HG03196 (cell line): ENCODE data around the gene RABGAP1L.
"Not testable (repeated sequence)": the region's sequence is repeated elsewhere in the genome, so short reads cannot be mapped to it uniquely, and the experiment has no call there.

Experiments
- ATAC-seq: cut with Tn5 transposase; IDR thresholded peaks from one replicate; pipeline ENCODE4 v1.9.1; 2021; ENCODE audit not compliant: unreplicated experiment

The RABGAP1L gene

DNA sequence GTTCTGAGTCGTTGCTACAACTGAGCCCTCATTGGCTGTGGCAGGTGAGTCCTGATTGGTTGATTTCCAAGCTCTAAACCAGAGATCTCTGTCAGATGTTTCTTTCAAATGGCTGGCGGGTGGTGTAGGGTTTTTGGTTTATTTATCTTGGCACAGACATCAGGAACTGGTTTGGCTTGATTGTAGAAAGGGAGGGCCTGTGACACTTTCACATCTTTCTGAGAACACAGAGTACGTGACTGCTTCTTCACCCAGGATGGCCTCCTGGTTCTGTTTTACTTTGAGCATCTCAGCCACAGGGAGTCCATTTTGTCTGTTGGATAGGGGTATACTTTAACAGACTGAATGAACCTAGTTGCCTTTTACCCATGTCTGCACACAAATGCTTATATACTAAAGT is 199.0 kb downstream of the RABGAP1L start:
- ATAC-seq, result no peak

DNA sequence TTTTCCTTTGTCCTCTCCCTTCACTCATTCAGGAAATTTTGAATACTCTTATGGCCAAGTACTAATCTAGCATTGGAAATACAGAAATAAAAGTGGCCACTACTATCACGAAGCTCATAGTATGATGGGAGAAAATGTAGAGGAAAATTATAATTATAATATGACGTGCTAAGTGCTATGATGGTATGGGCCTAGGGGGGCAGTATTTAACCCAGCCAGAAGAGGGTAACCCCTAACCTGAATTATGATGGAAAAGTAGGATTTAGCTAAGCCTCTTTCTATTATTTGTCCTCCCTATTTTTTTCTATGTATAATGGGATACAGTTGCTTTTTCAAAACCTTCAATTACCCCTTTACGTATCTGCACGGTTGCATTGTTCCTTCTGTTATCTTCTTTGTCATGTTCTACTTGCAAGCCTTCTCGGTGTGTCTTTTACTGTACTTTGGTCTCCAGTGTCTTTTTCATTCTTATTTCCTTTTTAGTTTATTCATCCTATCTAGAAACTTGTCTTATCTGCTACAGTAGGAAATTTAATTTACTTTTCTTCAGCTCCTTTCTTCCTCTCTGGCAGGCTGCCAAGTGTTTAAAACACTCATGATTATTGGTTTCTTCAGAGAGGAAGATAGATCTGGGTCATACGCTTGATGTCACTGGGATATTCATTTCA is 199.6 kb downstream of the RABGAP1L start:
- no peak for ATAC-seq

DNA sequence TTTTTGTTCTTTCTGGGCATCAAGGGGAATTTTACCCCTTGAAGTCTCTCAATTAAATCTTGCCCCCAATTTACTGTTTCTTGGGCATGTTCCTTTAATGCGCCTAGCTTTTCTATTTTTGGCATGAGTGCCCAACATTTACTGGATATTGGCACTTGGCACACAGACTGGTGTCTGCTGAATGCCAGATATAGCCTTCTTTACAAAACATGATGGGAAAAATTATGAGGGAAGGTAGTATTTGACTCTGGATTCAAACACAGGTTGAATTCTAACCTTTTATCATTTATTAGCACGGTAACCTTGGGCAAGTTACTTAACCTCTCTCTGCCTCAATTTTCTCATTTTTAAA is 200.1 kb downstream of the RABGAP1L start:
- ATAC-seq, result no peak

DNA sequence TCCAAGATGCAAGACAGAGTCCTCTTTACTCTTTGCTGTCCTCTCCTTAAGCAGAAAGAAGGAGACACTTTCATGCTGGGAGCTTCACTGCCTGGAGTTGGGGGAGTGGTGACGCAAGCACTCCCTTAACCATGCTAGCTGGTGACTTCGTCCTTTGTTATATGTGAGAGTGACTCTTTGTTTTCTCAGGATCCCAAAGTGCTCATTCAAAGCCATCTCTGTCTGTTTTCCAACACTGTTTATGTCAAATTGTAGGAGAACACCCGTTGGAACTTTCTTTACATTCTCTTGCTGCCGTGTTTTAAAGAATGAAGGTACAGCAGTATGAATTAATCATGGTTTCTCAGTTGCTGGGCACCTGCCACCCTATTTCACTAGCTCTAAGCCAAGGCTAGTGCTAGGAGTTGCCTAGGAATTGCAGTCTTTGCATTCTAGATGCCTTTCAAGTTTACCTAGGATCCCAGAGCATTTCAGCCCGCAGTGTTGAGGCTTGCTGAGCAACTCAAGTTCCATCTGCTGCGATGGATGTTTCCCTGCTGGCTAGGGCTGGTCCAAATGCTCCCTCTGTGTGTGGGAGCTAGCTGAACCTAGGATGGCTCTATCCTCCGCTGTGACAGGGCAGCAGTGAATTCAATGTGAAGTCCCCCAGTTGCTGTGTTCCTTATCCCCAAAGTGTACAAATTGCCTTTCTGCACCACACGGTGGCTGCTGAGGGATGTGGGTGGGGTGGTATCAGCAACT is 205.8 kb downstream of the RABGAP1L start:
- ATAC-seq, result no peak

DNA sequence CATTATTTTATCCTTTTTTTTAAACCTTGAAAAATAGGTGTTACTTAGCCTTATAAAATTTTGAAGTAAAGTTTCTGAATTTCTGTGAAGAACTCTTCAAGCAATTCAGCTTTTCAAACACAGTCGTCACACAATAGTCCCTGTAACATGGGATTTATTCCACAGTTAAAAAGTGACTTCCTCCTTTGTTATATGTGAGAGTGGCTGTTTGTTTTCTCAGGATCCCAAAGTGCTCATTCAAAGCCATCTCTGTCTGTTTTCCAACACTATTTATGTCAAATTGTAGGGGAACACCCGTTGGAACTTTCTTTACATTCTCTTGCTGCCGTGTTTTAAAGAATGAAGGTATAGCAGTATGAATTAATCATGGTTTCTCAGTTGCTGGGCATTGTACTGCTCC is 207.6 kb downstream of the RABGAP1L start:
- ATAC-seq, result no peak

DNA sequence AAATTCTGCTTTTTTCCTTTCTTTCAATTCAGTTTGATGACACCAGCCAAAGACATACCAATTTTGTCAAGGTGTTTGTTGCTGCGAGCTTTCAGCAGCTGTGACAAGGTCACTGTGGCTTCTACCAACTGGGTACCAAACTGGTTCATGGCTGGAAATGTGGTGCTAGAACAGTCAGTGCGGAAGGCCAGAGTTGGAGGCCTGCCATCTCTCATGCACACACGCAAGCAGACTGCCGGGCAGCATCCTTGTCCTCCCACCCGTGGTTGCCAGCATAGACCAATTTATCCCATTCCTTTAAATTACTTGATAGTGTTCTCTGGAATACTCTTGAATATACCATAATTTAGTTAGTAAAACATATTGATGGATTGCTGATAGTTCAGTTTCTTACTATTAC is 208.6 kb downstream of the RABGAP1L start:
- ATAC-seq, result no peak

DNA sequence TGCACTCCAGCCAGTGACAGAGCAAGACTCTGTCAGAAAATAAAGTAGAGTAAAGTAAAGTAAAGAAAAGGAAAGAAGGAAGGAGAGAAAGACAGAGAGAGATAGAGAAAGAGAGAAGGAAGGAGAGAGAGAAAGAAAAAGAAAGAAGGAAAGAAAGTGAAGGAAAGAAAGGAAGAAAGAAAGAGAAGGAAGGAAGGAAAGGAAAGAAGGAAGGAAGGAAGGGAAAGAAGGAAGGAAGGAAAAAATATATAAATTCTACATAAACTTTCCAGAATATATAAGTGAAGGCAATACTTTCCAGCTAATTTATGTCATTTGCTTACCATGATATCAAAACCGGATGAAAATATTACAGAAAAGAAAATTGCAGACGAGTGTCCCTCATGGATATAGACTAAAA is 216.7 kb downstream of the RABGAP1L start:
- ATAC-seq, result no peak

DNA sequence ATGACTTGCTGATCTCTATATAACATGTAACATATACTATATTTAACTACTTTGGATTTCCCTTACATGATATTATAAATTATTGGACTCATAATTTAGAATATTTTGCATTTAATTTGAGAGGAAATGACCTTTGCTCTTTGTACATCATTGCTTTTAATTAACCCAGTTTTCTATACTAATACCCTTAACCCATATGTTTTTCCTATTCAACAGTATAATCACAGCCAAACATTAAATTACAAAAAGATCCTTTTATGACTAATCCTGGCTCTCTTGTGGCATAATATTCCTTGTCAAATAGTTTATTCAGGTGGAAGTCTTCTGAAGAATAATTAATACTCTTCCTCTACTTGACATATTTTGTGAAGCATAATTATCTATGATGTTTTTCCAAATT is 232.4 kb downstream of the RABGAP1L start:
- no peak for ATAC-seq

DNA sequence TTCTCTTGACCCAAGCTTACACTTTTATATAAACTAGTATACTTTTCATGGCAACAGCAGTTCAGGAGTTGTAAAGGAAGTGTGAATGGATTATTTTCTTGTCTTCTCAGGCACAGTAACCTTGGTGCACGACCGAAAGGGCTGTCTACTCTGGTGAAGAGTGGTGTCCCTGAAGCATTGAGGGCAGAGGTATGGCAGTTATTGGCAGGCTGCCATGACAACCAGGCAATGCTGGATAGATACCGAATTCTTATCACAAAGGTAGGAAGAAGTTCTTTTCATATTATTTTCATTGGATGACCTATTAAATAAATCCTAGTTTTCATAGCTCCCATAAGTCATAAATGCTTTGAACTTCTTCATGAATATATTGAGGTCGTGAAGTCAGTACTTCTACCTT is 234.6 kb downstream of the RABGAP1L start:
- no peak for ATAC-seq

DNA sequence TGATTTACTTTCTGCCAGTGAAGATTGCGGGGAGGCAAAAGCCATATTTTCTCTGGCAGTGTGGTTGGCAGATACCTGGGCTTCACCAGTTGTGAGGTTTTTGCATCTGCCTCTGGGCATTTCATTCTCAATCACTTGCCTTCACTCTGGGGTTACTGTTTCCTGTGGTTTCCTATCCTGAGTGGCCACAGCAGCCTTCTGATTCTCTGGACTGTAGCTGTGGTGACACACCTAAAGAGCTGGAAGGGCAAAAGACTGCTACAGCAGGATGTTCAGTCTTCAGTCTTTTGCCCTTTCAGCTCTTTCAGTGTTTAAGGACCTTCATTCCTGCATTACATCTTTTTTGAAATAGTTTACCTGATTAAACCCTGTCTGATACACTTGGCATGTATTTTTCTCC is 237.9 kb downstream of the RABGAP1L start:
- no peak for ATAC-seq

DNA sequence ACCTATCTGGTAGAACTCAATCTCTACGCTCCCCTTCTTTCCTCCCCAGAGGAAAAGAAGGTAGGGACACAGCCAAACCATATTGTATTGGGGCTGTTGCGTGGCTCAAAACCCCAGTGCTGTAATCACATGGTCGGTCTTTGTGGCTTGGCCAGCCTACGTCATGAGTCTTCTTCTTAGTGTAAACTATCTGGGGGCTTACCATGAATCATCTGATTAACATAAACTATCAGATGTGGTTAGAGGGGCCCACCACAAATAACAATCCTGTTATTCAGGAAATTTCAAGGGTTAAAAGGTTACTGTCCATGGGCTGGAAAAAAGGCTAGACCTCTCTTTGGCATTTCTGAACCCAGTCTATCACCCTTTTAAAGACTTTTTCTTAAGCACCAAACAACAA is 238.9 kb downstream of the RABGAP1L start:
- no peak for ATAC-seq

DNA sequence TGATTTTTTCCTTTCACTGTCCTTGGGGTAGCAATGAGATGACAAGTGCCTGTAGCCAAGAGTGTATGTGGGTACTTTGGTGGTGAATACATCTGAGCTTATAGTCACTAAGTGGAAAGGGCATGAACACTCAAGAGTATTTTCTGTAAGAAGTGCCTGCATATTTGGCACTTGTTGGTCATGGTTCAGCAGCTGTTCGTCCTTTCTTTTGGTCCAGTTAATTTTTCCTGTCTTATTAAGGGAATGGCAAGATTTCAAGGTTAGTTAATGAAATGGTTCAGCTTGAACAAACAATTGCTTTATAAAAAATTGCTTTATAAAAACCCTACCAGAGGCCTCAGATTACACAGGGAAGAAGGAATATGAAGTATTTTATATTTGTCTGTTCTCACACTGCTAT is 239.9 kb downstream of the RABGAP1L start:
- ATAC-seq, result no peak

DNA sequence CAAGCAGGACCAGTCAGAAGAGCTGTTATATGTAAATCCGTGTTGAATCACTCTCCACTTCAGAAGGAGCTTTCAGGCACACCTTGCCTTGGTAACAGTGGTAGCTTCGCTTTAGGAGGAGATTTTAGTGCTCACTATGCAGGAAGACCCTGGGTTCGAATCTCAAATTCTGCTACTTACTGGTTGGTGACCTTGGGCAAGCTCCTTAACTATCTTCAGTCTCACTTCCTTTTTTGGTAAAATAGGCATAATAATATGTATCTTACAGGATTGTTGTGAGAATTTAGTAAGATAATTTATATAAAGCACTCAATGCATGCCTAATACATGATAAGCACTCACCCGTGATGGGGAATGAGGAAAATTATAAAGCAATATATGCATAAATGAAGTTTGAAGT is 241.8 kb downstream of the RABGAP1L start:
- no peak for ATAC-seq

DNA sequence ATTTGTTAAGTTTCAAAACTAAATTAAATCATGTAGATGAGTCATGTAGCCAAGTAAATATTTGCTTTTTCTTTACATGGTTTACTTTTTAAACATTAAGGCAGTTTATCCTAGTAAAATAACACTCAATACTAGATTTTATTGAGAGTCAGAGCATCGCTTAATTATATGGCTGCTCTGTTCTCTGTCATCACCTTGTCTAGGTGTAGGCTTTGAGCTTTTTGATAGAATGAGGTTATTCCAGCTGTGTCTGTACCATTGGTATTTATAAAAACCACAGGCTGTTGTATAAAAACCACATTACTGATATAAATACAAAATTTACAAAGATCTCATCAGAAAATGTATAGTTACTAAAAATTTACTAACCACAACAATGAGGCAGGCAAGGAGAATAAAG is 245.9 kb downstream of the RABGAP1L start:
- ATAC-seq, result no peak

DNA sequence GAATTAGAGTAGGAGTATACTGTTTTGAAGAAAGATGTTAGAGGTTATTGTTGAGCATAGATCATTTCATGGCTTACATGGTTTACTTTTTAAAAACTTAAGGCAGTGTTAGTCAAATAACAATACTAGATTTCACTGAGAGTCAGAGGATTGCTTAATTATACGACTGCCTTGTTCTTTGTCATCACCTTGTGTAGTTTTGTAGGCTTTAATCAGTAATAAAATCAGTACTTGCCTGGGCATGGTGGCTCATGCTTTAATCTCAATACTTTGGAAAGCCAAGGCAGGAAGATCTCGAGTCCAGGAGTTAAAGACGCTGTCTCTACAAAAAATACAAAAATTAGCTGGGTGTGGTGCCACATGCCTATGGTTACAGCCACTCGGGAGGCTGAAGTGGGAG is 247.1 kb downstream of the RABGAP1L start:
- ATAC-seq, result no peak

DNA sequence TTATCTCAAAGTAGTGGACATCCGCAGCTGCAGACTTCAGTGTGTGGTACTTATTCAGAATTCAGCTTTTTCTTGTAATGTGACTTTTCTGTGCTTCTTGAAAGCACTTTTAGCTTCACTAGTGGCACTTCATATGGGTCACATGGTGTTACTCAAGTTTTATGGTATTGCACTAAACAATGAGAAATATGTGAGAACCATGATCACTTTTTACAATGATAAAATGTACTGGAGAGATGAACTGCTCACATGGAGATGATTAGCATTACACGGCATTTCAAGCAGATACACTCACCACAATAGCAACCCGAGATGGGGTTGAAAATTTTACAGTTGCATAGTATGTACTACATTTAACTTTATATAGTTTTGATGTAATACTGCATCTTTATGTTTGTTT is 248.3 kb downstream of the RABGAP1L start:
- no peak for ATAC-seq

DNA sequence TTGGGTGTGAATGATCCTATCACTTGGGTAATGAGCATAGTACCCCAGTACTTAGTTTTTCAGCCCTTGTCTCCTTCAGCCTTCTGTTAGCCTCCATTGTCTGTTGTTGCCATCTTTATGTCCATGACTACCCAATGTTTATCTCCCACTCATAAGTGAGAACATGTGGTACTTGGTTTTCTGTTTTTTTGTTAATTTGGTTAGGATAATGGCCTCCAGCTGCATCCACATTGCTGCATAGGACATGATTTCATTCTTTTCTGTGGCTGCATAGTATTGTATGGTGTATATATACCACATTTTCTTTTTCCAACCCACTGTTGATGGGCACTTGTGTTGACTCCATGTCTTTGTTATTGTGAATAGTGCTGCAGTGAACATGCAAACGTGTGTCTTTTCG is 248.8 kb downstream of the RABGAP1L start:
- no peak for ATAC-seq

DNA sequence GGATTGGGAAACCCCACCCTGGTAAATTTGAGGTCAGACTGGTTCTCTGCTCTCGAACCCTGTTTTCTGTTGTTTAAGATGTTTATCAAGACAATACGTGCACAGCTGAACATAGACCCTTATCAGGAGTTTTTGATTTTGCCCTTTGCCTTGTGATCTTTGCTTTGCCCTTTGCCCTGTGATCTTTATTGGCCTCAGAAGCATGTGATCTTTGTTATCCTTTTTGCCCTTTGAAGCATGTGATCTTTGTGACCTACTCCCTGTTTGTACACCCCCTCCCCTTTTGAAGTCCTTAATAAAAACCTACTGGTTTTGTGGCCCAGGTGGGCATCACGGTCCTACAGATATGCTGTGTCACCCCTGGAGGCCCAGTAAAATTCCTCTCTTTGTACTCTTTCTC is 250.5 kb downstream of the RABGAP1L start:
- not testable (repeated sequence) for ATAC-seq

DNA sequence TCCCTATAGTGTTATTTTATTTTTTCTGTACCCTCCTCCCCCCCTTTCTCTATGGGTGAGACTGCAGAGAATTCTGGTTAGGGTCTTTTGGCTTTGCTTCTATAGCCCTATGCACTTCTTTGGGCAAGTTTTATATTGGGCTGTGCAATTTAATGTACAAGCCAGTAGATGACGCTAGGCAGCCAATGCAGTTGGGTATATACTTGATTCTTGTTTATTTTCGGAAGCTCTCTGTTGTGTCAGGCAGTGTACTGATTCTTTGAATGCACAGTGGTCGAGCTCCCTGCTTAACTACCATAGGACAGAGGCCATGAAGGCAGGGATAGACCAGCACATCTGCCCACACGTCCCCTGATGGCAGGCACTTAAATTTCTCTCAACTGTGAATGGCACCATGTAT is 254.3 kb downstream of the RABGAP1L start:
- no peak for ATAC-seq

DNA sequence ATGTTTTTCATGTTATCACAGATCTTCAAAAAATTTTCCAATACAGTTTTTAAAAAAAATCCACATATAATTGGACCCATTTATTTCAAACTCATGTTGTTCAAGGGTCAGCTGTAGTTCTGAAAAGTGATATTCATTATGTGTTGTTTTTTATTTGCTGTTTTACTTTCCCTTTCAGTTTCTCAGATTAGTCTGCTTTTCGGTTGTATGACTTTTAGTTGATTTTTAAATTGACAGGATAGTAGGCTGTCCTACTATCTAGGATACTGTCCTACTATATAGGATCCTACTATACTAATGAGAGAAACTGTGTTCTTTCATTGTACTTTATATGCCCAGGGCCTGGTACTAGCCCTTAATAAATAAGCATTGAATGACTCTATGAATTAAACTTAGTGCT is 254.9 kb downstream of the RABGAP1L start:
- no peak for ATAC-seq

DNA sequence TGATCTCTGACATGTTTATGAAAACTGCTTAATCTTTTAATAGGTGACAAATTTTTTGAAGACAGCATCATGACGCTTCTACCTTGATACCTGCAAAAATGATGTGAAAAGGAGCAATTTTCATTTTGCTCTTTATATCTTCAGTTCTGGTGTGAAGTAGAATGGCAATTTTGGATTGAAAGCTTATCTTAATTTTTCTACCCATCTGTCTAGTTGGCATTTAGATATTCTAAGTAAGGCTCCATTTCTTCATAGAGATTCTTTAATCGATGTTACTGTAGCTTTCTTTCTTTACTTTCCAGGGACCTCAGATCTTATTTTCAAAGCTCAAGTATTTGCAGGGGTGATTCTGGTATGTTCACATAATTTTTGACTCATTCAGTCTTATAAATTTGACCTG is 256.2 kb downstream of the RABGAP1L start:
- ATAC-seq, result no peak

DNA sequence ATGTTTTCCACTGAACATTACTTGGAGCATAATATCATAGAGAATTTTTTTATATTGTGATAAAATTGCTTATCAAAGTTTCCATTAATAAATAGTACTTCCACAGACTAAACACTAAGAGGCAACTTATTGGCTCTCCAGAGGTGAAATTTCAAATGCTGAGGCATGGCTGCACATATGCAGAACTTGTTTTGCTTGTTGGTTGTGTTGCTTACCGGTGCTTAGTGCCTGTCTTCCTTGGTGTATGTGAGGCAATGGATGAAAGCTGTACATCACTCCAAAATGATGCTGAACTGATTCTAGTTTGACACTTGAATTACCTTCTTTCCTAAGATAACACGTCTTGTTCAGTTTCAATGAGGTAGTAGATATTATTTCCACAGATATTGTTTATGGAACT is 258.6 kb downstream of the RABGAP1L start:
- ATAC-seq, result no peak

DNA sequence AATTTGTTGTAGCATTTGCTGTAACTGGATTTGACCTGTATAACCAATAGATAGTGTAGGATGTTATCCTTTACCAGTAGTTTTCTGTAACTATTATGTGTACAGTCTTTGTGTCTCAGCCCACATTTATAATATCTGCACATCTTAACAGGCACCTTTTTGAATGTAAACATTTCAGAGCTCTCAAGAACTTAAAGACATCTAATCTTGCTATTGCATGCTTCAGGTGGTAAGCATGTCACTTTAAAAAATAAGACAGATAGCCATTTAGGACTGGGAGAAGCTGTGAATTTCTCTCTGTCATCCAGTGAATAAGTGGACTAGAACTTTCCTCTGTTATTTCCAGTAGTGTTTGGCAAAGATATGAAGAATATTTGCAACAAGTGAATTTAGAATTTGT is 265.8 kb downstream of the RABGAP1L start:
- no peak for ATAC-seq
